GM12878 (cell line): ENCODE data around the gene CCDC97. TPM values are rescaled to one million over a fixed set of nuclear protein-coding genes. Genes with fewer than 3 reads are reported as not detected.

Source experiments
- ATAC-seq: fragments of 200-7000 bp; cut with Tn5 transposase; 3 replicates; pipeline ENCODE4 v1.9.1; 2020; ENCODE audit warnings: mild to moderate bottlenecking, moderate library complexity
- BruUV-seq: library from RNA; stranded (reverse); fragments of 400-500 nt; replicated peaks from 2 replicates; lab custom pipeline; 2021; lab: Mats Ljungman, UMichigan
- CTCF ChIA-PET: fragments of 300-600 bp; sonication (Branson Sonifier 250); formaldehyde crosslinking; extraction: SDS; loops from one replicate; lab custom pipeline; 2021; ENCODE audit warnings: inconsistent platforms; lab: Yijun Ruan, JAX
- POLR2A ChIA-PET: fragments of 350-600 bp; formaldehyde crosslinking; extraction: SDS; loops from one replicate; lab custom pipeline; 2021; ENCODE audit warnings: inconsistent platforms; lab: Charles Lee
- RAD21 ChIA-PET: fragments of 300-600 bp; sonication (Branson Sonifier 250); formaldehyde crosslinking; loops from one replicate; lab custom pipeline; 2023; ENCODE audit warnings: antibody characterized with exemption; ENCODE audit not compliant: unreplicated experiment; lab: Charles Lee
- SMC1A ChIA-PET: fragments of 300-600 bp; sonication (Branson Sonifier 250); formaldehyde crosslinking; loops from one replicate; lab custom pipeline; 2023; ENCODE audit not compliant: unreplicated experiment, uncharacterized antibody; lab: Charles Lee
- DNase-seq: peaks from one replicate; pipeline ENCODE4 v3.0.0-alpha.2; 2011; ENCODE audit warnings: low read depth, low spot score
- FAIRE-seq: peaks from 3 replicates; lab custom pipeline; 2011; peaks lifted over from hg19 to GRCh38; lab: Jason Lieb, UNC
- H2AFZ ChIP-seq: 2 replicates; pipeline ENCODE4 v1.6.0; 2011; ENCODE audit warnings: low read depth, low read length, control low read depth; ENCODE audit not compliant: control insufficient read depth
- H3K27ac ChIP-seq: 2 replicates; pipeline ENCODE4 v1.5.1; 2011; ENCODE audit warnings: control low read depth; ENCODE audit not compliant: control insufficient read depth, insufficient read depth
- H3K27me3 ChIP-seq, 2 experiments: replicated peaks in 1 of 2; 2 replicates each; pipeline versions ENCODE4 v1.6.0 to v1.6.1; 2011; ENCODE audit warnings: low read length in 1 of 2; ENCODE audit not compliant: control insufficient read depth in 2 of 2, insufficient read depth in 2 of 2
- H3K36me3 ChIP-seq, 2 experiments: 2 replicates each; pipeline ENCODE4 v1.5.1; 2011; ENCODE audit warnings: low read length in 1 of 2; ENCODE audit not compliant: control insufficient read depth in 2 of 2, insufficient read depth in 2 of 2
- H3K4me1 ChIP-seq: 2 replicates; pipeline ENCODE4 v1.6.1; 2011; ENCODE audit warnings: mild to moderate bottlenecking, low read length, moderate library complexity, mixed read lengths; ENCODE audit not compliant: control insufficient read depth, insufficient read depth
- H3K4me2 ChIP-seq: 2 replicates; pipeline ENCODE4 v1.6.0; 2011; ENCODE audit warnings: control low read depth; ENCODE audit not compliant: control insufficient read depth, insufficient read depth
- H3K4me3 ChIP-seq: fragments of 200-600 bp; sonication (generic); 2 replicates; pipeline ENCODE4 v1.5.1; 2016
- H3K79me2 ChIP-seq: 2 replicates; pipeline ENCODE4 v1.6.0; 2011; ENCODE audit warnings: low read length; ENCODE audit not compliant: control insufficient read depth, insufficient read depth
- H3K9ac ChIP-seq: 2 replicates; pipeline ENCODE4 v1.8.0; 2011; ENCODE audit warnings: low read length, control low read depth, mixed read lengths; ENCODE audit not compliant: control insufficient read depth, insufficient read depth
- H3K9me3 ChIP-seq: replicated peaks from 3 replicates; pipeline ENCODE4 v1.5.1; 2011; ENCODE audit warnings: mild to moderate bottlenecking, low read length; ENCODE audit not compliant: control insufficient read depth, insufficient read depth
- H4K20me1 ChIP-seq: 2 replicates; pipeline ENCODE4 v1.6.0; 2011; ENCODE audit not compliant: control insufficient read depth, insufficient read depth
- CHD2 ChIP-seq: IDR thresholded peaks from 2 replicates; pipeline ENCODE4 v1.6.1; 2011; ENCODE audit warnings: low read depth, low read length, improper control_type of control experiment, borderline replicate concordance
- JUNB ChIP-seq: IDR thresholded peaks from 2 replicates; pipeline ENCODE4 v1.6.1; 2016; ENCODE audit warnings: antibody characterized with exemption, mild to moderate bottlenecking
- RBBP5 ChIP-seq: fragments of 200-600 bp; sonication (generic); conservative IDR thresholded peaks from 2 replicates; pipeline ENCODE4 v1.6.1; 2016
- TCF3 ChIP-seq: IDR thresholded peaks from 2 replicates; pipeline ENCODE4 v1.6.1; 2012; ENCODE audit warnings: low read depth, mild to moderate bottlenecking, low read length, borderline replicate concordance; ENCODE audit not compliant: insufficient read depth
- YY1 ChIP-seq: IDR thresholded peaks from 2 replicates; pipeline ENCODE4 v1.6.1; 2011; ENCODE audit warnings: low read depth, mild to moderate bottlenecking, low read length
- WGBS: methylation state at CpG from one replicate; pipeline ENCODE4 v1.1.6; 2016; ENCODE audit warnings: low lambda C conversion rate; ENCODE audit not compliant: insufficient replicate concordance, insufficient coverage; ENCODE audit errors: missing lambda C conversion rate; 5-methylcytosine and 5-hydroxymethylcytosine counted together
- in situ Hi-C: fragments of 300-500 bp; cut with MboI; formaldehyde crosslinking; loops from 9 replicates; pipeline ENCODE4 v1.14.3; 2018; ENCODE audit warnings: mixed read lengths
- intact Hi-C: fragments of 100-400 bp; cut with micrococcal nuclease; formaldehyde crosslinking; loops from one replicate; pipeline ENCODE4 v1.14.2; 2022; ENCODE audit not compliant: unreplicated experiment
- polyA plus RNA-seq, 11 experiments: library from polyadenylated mRNA; depleted of rRNA in 4 of 11; unstranded in 6 of 11; stranded (reverse) in 5 of 11; fragments of >200 nt; fragmentation: Nextera tagmentation in 4 of 11; fragmentation: Illumina TruSeq in 1 of 11; extraction: Ambion mirVana in 4 of 11; extraction: Trizol in 1 of 11; gene quantifications; 1 replicate in 1 of 11; 2 replicates in 10 of 11; pipeline versions ENCODE4 v1.2.1 to v1.2.3, GENCODE V29; 2011 to 2016; ENCODE audit warnings: inconsistent platforms in 2 of 11, missing spikeins in 2 of 11, low read depth in 1 of 11
- total RNA-seq, 4 experiments: library from RNA; depleted of rRNA in 3 of 4; stranded (reverse); fragments of >200 nt in 3 of 4; fragmentation: Illumina TruSeq in 1 of 4; extraction: Trizol in 1 of 4; gene quantifications; 2 replicates each; pipeline versions ENCODE4 v1.2.1 to v1.2.3, GENCODE V29; 2013 to 2021
- TF ChIP-seq, protein P1 (sequence below): fragments of 150-350 bp; IDR thresholded peaks from 2 replicates; pipeline ENCODE4 v1.6.1; 2014; ENCODE audit warnings: mild to moderate bottlenecking, low read depth, low read length

CCDC97 gene
- total and polyA plus RNA-seq, 10 of the 15 experiments (the other 5 are each of a cell fraction or from before 2014, with no cell fraction given) = 1.8 to 34.1 (median 18.8) TPM

DNA sequence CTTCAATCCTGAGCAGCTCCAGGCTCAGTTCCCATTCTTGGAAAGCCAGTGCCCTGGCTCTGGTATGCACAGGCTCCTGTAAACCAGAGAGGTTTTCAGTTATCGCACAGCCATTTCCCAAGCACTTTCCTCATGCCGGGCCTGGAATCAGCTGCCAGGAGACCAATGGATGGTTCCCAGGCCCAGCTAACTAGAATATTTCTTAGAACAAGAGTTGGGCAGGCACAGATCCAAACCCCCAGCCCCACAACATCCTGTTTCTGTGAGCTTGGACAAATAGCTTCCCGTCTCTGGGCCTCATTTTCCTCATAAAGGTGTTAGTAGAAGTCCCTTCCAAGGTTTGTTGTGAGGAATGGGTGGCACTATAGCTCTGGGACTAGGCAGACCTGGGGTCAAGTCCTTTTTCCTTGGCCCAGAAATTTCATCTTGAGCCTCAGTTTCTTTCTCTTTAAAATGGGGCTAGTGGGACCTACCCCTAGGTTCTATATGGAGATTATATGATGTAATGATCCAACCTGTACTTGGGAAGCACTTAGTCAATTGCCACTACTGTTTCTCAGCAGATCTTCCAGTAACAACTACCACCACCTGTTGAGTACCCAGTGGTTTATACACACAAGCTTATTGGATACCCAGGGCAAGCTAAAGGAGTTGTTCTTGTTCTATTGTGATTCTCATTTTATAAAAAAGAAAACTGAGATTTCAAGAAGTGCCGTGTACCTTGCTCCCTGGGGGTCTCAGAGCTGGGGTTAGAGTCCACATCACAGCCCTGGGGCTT, 5.1 kb upstream of the CCDC97 start:
- TF ChIP-seq JUNB (no peak), RBBP5 (no peak), CHD2 (no peak), YY1 (no peak), TCF3 (no peak)
- TF ChIP-seq, protein P1, sequence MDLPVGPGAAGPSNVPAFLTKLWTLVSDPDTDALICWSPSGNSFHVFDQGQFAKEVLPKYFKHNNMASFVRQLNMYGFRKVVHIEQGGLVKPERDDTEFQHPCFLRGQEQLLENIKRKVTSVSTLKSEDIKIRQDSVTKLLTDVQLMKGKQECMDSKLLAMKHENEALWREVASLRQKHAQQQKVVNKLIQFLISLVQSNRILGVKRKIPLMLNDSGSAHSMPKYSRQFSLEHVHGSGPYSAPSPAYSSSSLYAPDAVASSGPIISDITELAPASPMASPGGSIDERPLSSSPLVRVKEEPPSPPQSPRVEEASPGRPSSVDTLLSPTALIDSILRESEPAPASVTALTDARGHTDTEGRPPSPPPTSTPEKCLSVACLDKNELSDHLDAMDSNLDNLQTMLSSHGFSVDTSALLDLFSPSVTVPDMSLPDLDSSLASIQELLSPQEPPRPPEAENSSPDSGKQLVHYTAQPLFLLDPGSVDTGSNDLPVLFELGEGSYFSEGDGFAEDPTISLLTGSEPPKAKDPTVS = no peak
- CTCF ChIA-PET = interaction anchor here (0.6 to 7.2 kb wide), 3 partner anchors 41 to 134 kb away, joined by 3 to 84 read pairs (median 3); partner anchors contain the start of gene HNRNPUL1
- SMC1A ChIA-PET = interaction anchor here (0.7 to 1.8 kb wide), 3 partner anchors 39 to 63 kb away, joined by 3 to 6 read pairs (median 4); partner anchors contain the start of gene HNRNPUL1
- H3K4me3 ChIP-seq = no peak overlapping the region
- 93% methylated on average over 4 of the region's 4 CpGs for WGBS
- RAD21 ChIA-PET = interaction anchor here (1.1 kb wide), 1 partner anchor 101 kb away, joined by 4 read pairs; no protein-coding TSS in a partner anchor
- no TSS peak for BruUV-seq
- peaks cover 35 to 51% of the 10 kb centered on the region in 2 experiments for H3K36me3 ChIP-seq
- in situ Hi-C loops = no loop called here
- POLR2A ChIA-PET = interaction anchor here (0.5 to 1.0 kb wide), 4 partner anchors 25 to 51 kb away, joined by 3 read pairs; partner anchors contain the start of gene HNRNPUL1
- H3K27me3 ChIP-seq = no peaks in the 10 kb centered on the region
- H3K9ac ChIP-seq = no peak overlapping the region
- no peak overlapping the region for H2AFZ ChIP-seq
- ATAC-seq (no peak), DNase-seq (no peak), FAIRE-seq (no peak)
- H3K79me2 ChIP-seq = peaks cover 10% of the 10 kb centered on the region
- H3K4me1 ChIP-seq = peaks cover 61% of the 10 kb centered on the region
- no peaks in the 10 kb centered on the region for H3K9me3 ChIP-seq
- no peak overlapping the region for H3K27ac ChIP-seq
- intact Hi-C loops = no loop called here
- no peaks in the 10 kb centered on the region for H4K20me1 ChIP-seq
- no peak overlapping the region for H3K4me2 ChIP-seq
